CD4-positive, alpha-beta T cell treated with Interleukin-15 for 4 hours (primary cell): ENCODE data around the gene RCCD1.
A peak's percentile ranks its signal among the peaks of the same experiment; 100 is the strongest.
"Not testable (repeated sequence)": the region's sequence is repeated elsewhere in the genome, so short reads cannot be mapped to it uniquely, and the experiment has no call there.

Source experiments
- DNase-seq: peaks from one replicate; pipeline ENCODE4 v3.0.0-alpha.2; 2020; ENCODE audit warnings: low spot score

The RCCD1 gene, protein sequence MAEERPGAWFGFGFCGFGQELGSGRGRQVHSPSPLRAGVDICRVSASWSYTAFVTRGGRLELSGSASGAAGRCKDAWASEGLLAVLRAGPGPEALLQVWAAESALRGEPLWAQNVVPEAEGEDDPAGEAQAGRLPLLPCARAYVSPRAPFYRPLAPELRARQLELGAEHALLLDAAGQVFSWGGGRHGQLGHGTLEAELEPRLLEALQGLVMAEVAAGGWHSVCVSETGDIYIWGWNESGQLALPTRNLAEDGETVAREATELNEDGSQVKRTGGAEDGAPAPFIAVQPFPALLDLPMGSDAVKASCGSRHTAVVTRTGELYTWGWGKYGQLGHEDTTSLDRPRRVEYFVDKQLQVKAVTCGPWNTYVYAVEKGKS

DNA sequence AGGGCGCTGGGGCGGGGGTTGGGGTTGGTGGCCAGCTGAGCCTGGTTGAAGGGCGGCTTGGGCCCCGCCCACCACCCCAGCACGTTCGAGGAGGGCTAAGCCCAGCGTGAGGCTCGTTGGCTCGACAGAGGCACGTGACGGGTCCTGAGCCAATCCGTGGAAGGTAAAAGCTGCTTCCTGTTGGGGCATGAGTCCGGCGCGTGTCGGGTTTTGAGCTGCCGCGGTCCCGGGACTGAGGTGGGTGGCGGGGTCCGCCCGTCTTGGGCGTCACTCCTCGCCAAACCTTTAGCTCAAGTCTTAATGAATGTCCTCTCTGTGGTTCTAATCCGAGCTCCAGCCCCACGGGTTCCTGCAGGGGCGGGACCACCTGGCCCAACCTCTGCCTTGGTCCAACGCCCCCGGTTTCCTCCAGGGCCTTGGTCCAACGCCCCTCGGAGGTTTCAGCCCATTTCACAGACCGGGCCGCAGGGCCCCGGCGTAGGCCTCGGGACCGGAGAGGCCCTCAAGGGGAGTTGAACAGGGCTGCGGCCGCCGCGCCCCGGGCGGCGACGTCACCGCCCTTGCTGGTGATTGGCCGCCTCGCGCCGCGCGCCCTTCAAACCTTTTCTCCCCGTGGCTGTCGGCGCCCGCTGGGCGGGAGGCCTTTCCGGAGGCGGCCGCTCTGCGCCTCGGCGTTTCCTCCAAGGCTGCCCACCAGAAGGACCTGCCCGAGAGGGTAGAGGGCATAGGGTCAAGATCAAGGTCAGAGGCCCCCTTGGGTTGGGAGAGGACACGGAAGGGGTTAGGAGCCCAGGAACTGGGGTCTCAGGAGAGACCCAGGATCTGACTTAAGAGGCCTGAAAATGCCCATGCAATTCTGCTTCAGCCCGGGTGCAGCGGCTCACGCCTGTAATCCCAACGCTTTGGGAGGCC is at the start of gene RCCD1:
TSS of gene RCCD1 (plus strand) at position 173 of the 912 bp plus-strand sequence. CDS start 1,851 bp downstream, outside the sequence.
- peak; percentile 84 for DNase-seq

DNA sequence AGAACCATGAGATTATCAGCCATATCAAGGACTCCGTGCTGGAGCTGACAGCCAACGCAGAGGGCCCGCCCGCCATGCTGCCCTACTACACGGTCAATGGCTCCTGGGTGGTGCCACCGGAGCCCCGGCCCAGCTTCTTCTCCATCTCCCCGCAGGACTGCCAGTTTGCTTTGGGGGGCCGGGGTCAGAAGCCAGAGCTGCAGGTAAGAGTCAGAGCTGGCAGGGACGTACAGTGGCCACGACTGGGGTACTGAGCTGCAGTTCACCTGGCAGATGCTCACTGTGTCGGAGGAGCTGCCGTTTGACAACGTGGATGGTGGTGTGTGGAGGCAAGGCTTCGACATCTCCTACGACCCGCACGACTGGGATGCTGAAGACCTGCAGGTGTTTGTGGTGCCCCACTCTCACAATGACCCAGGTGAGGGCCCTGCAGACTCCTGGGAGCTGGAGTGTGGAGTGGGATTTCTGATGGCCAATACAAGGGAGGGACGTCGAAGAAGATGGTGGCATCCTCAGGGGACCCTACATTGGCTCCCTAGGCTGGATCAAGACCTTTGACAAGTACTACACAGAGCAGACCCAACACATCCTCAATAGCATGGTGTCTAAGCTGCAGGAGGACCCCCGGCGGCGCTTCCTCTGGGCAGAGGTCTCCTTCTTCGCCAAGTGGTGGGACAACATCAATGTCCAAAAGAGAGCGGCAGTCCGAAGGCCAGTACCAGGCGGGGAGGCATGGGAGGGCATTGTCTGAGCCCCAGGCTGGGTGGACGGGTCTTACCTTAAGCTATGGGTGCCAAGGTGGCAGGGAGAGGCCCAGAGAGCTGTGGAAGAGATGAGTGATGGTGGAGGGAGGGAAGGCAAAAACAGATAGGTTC is 49.1 kb upstream of the RCCD1 start:
- no peak for DNase-seq

DNA sequence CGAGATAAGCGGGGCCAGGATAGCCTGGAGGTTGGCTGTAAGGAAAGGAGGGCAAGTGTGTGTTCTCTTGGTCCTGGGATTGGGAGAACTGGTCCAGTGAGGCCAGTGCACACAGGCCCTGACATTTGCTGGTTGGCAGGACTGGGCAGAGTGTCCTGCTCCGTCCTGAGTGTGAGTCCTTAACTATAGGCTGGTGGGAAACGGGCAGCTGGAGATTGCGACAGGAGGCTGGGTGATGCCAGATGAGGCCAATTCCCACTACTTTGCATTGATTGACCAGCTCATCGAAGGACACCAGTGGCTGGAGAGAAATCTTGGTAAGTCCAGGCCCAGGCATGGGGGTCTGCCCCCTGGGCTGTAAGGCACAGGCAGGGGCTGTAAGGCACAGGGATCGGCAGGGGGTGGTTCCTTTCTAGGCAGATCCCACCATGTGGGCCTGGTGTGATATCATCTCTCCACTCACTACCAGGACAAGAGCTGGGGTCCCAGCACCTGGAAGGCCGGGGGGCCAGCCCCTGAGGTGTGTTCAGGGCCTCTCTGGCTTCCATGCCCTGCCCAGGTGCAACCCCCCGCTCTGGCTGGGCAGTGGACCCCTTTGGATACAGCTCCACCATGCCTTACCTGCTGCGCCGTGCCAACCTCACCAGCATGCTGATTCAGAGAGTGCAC is 48.4 kb upstream of the RCCD1 start:
- DNase-seq, result no peak

DNA sequence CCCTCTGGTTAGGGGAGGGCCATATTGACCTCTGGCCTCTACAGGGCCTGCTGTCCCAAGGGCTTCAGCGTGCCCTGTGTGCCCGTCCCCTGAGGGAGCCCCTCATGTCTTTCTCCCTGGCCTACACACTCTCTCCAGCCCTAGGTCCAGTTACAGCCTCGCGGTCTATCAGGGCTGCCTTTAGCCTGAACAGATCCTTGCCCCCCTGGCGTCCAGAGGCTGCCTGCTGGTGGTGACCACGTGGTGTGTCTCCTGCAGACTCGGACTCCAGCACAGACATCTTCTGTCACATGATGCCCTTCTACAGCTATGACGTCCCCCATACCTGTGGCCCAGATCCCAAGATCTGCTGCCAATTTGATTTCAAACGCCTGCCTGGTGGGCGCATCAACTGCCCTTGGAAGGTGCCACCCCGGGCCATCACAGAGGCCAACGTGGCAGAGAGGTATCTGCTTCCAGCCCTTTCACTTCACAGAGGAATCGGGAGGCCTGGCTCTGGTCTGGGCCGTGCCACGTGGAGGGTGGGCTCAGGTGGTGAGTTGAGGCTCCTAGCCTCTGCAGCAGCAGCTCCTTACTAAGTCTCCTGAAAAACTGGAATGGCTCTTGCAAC is 47.5 kb upstream of the RCCD1 start:
- DNase-seq, result no peak

DNA sequence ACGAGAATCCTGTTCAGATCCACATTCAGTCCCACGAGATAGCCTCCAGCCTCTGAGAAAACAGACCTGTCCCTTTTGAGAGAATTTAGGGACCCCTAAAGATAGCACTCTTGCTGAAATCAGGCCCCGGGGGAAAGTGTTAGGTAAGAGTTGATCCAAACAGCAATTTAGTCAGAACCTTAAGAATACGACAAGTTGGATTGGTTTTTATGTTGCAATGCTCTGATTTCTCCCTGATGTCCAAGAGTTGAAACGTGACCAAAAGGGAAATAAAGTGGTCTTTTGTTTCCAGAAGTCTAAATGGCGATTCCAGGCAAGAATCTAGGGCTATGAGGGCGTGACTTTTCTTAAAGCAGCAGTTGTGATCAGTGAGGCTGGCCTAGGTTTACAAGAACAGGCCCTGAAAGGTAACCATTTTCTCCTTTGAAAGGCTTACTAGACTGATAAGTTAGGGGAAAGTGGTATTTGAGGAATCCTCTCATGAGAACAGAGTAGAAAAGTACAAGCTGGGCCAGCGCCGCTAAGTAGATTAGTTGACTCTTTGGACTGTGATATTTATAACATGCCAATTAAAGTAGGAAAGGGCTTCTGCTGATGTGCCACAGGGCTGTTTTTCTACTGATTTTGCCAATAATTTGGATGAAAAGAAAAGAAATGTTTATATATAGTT is 46.7 kb upstream of the RCCD1 start:
- DNase-seq, result no peak

DNA sequence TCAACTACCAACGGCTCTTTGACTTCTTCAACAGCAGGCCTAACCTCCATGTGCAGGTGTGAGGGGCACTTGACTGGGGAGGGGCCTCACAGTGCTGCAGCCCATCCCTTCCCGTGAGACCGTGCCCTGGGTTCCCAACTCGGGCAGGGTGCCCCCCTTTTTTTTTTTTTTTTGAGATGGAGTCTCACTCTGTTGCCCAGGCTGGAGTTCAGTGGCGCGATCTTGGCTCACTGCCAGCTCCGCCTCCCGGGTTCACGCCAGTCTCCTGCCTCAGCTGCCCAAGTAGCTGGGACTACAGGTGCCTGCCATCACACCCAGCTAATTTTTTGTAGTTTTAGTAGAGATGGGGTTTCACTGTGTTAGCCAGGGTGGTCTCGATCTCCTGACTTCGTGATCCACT is 45.2 kb upstream of the RCCD1 start:
- DNase-seq, result not testable (repeated sequence)

DNA sequence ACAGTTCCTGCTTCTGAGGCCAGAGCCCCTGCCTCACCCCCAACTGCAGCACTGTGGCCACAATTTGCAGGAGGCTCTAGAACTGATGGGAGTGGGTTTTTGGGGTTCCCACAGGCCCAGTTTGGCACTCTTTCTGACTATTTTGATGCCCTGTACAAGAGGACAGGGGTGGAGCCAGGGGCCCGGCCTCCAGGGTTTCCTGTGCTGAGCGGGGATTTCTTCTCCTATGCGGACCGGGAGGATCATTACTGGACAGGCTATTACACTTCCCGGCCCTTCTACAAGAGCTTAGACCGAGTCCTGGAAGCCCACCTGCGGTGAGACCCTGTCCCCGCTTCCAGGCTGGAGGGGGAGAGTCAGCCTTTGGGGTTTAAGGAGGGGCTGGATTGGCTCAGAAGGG is 44.7 kb upstream of the RCCD1 start:
- DNase-seq, result no peak

DNA sequence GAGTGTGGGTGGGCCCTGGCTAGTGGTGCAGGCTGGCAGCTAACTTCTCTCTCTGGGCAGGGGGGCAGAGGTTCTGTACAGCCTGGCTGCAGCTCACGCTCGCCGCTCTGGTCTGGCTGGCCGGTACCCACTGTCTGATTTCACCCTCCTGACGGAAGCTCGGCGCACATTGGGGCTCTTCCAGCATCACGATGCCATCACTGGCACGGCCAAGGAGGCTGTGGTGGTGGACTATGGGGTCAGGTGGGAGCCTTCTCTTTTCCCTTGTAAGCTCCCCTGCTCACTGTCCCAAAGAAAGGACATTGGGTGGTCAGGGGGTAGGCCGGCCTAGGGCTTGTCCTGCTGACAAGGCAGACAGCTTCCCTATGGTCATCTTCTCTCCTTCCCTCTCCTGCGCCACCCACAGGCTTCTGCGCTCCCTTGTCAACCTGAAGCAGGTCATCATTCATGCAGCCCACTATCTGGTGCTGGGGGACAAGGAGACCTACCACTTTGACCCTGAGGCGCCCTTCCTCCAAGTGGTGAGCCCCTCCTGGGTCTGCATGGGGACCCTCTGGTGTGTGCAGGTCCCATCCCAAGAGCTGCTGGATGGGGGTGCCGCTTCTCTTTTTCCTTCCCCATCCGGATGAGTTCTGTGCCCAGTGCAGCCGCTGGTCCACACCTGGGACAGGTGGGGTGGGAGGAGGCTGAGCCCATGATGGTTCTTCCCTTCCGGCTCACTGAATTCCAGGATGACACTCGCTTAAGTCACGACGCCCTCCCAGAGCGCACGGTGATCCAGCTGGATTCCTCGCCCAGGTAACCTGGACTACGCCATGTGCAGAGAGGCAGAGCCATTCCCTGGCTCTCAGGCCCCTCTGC is 44.0 kb upstream of the RCCD1 start:
- DNase-seq, result no peak

DNA sequence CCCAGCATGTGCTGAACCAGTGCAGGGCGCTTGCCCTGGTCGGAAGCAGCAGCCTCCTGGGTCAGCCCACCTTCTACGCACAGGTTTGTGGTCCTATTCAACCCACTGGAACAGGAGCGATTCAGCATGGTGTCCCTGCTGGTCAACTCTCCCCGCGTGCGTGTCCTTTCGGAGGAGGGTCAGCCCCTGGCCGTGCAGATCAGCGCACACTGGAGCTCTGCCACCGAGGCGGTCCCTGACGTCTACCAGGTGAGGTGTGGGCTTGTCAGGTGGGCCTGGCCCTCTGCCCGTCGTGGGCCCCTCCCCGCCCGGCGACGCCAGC is 43.4 kb upstream of the RCCD1 start:
- DNase-seq, result no peak

DNA sequence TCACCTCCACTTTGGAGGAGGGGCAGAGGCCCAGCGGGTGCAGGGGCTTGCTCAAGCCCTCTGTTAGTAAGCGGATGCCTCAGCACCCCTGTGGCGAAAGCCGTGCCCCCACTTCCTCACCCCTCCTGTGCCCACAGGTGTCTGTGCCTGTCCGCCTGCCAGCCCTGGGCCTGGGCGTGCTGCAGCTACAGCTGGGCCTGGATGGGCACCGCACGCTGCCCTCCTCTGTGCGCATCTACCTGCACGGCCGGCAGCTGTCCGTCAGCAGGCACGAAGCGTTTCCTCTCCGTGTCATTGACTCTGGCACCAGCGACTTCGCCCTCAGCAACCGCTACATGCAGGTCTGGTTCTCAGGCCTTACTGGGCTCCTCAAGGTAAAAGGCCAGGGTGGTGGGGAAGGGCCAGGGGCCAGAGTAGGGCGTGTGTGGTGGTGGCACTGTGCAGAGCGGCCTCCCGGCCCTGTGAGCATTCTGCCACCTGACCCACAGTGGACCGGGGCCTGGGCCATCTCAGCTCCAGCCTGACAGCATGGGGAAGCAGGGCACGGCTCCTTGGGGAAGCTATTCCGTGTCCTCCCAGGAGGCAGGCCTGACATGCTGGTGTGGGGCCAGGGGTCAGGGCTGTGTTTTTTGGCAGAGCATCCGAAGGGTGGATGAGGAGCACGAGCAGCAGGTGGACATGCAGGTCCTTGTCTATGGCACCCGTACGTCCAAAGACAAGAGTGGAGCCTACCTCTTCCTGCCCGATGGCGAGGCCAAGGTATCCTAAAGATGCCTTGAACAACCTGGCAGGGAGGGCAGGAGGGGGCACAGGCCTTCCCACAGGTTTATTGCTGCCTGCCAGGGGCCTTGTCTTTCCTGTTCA is 42.5 kb upstream of the RCCD1 start:
- no peak for DNase-seq

DNA sequence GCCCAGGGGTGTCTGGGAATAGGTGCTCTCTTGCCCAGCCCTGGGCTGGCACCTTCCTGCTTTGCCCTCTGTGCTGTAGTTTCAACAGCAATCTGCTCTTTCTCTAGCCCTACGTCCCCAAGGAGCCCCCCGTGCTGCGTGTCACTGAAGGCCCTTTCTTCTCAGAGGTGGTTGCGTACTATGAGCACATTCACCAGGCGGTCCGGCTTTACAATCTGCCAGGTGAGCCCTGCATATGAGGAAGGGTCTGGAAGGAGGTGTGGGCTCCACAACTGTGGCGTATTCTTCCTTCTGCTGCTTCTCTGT is 42.0 kb upstream of the RCCD1 start:
- no peak for DNase-seq

DNA sequence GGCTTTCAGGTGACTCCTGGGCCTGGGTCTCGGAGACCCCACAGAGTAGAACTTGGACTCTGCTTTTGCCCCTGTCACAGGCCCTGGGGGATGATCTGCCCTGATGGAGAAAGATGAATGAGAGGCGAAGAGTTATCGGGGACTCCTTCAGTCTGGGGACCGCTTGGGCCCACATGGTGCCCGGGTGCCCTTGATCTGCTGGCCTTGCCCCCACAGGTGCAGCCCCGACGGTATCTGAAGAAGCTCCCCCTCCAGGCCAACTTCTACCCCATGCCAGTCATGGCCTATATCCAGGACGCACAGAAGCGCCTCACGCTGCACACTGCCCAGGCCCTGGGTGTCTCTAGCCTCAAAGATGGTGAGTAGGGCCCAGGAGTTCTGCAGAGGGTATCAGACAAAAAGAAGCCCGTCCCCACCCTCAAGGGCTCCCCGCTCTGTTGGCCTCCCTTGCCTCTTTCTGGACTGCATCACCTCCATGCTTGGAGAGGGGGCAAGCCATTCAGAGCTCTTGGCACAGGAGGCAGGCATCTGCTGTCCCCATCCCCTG is 41.2 kb upstream of the RCCD1 start:
- no peak for DNase-seq

DNA sequence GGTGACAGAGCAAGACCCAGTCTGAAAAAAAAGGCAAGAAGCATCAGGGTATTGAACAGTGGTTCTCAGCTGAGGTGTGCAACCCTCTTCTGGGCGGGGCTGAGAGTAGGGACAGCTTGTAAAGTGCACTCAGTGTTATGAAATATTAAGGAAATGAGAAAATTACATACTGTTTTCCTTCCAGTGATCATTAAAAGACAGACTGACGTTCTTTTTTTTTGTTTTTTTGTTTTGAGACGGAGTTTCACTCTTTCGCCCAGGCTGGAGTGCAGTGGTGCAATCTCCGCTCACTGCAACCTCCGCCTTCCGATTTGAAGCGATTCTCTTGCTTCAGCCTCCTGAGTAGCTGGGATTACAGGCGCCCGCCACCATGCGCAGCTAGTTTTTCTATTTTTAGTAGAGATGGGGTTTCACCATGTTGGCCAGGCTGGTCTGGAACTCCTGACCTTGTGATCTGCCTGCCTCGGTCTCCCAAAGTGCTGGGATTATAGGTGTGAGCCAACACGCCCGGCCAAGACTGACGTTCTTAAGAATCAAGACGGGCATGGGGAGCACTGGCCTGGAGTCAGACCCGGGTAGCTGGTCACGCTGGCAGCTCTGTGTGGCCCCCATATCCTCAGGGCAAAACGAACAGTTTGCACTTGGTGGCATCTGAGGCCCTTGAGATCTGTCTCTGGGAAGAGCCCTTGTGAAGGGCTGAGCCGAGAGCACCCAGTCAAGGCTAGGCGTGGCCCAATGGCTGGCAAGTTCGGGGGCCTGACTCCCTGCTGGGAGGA is 40.2 kb upstream of the RCCD1 start:
- no peak for DNase-seq

DNA sequence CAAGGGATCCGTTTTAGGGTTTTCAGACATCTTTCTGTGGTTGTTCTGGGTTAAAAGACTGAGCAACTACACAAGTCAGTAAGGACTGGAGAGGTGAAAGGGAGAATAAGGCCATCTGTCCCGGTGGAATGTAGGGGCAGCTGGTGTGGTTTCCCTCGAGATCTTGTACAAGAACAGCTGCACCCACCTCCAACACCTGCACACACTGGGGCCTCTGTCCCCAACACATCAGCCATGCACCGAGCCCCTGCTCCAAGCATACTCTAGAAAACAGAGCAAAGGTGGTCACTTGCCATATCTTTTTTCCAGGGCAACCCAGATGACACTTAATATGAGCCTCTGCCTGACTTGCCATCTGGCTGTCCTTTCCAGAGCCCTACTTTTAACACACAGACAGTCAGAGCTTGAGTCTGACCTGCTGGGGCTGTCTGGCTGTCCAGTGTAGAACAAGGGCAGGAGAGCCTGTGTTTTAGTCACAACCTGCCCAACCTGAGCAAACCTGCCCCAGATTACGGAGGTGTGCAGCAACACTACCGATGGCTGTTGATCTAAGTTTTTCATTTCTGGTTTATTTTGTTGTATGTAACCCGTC is 39.4 kb upstream of the RCCD1 start:
- DNase-seq, result no peak

DNA sequence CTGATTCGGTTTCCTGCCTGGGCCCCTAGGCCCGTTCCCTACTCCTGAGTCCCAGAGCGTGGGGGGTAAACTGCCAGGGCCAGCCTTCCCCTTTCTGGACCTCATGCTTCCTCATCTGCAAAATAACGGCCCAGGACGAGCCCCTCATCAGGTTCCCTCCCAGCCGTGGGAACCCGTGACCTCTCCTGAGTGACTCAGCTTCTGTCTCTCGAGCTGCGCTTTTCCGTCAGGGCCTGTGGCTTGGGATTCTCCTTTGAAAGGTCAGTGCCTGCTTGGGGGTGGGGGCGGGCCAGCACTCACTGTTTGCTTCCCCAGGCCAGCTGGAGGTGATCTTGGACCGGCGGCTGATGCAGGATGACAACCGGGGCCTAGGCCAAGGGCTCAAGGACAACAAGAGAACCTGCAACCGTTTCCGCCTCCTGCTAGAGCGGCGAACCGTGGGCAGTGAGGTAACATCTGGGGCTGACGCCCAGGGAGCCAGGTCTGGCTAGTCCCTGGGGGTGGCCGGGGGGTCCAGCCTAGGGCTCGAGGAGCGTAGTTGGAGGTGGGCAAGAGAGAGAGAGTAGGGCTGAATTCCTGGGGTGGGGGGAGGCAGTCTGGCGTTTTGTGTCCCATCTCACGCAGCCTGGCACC is 38.8 kb upstream of the RCCD1 start:
- no peak for DNase-seq

DNA sequence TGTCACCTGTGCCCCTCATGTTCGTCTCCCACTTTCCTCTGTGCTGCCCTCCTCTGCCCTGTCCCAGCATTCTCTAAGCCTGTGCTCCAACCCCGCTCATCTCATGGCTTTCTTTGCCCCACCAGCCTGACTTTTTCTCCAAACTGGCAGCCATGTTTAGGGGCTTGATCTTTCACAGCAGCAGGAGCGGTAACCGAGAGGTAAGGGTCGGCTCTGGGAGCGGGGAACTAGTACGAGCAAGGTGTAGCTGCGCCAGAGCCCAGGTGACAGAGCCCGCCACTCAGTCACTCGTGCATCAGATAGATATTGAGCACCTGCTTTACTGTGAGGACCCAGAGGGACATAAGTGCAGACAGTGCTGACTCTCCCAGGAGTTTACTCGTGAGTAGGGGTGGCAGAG is 38.2 kb upstream of the RCCD1 start:
- no peak for DNase-seq

DNA sequence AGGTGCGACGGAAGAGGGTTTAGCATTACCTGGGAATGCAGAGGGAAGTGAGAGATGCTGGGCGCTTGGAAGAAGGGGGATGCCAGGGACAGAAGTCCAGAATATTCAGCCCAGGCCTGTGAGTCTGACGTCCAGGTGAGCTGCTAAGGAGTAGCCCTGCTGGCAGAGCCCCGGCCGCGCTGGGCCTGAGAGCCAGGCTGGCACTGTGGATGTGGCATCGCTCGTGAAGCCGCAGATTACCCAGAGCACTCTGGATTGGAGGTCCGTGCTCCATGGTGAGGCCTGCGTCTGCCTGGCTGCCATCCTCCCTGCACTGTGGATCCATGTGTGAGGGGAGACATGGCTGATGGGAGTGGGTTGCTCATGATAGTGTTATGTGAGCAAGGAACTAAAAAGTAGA is 37.1 kb upstream of the RCCD1 start:
- DNase-seq, result no peak
